A549 (cell line): ENCODE measurements around the gene BMPER. TPM values are rescaled to one million over a fixed set of nuclear protein-coding genes. Genes with fewer than 3 reads are reported as not detected.

Experiments
- ATAC-seq, 2 experiments: fragments of 200-7000 bp in 1 of 2; fragments of >200 bp in 1 of 2; cut with Nextera tagmentation in 1 of 2; cut with Tn5 transposase in 1 of 2; 3 replicates each; pipeline versions ENCODE4 v1.8.0 to v1.9.1; 2018 to 2020; ENCODE audit warnings: mild to moderate bottlenecking in 1 of 2, moderate library complexity in 1 of 2
- CTCF ChIA-PET: fragments of 300-600 bp; sonication (Branson Sonifier 250); formaldehyde crosslinking; extraction: SDS; loops from one replicate; lab custom pipeline; 2021; ENCODE audit warnings: antibody characterized with exemption, inconsistent platforms; lab: Yijun Ruan, JAX
- POLR2A ChIA-PET: fragments of 350-600 bp; formaldehyde crosslinking; extraction: SDS; loops from one replicate; lab custom pipeline; 2021; ENCODE audit warnings: antibody characterized with exemption, inconsistent platforms; lab: Yijun Ruan, JAX
- DNase-seq, 2 experiments: peaks; one replicate each; pipeline versions ENCODE4 v3.0.0 to v3.0.0-alpha.2; 2011 to 2016; ENCODE audit warnings: low read depth in 1 of 2, low spot score in 1 of 2
- FAIRE-seq: peaks from 2 replicates; lab custom pipeline; 2011; peaks lifted over from hg19 to GRCh38; lab: Jason Lieb, UNC
- H3K27ac ChIP-seq, 2 experiments: fragments of >200 bp; sonication (Bioruptor Twin); formaldehyde crosslinking; 3 replicates each; pipeline ENCODE4 v1.5.1; 2016 to 2017
- H3K4me1 ChIP-seq: fragments of >200 bp; sonication (Bioruptor Twin); formaldehyde crosslinking; 3 replicates; pipeline ENCODE4 v1.6.1; 2016
- H3K4me2 ChIP-seq: fragments of >200 bp; sonication (Bioruptor Twin); formaldehyde crosslinking; 3 replicates; pipeline ENCODE4 v1.6.1; 2016
- H3K4me3 ChIP-seq: fragments of >200 bp; sonication (Bioruptor Twin); formaldehyde crosslinking; 3 replicates; pipeline ENCODE4 v1.5.1; 2016
- H3K9me3 ChIP-seq: fragments of >200 bp; sonication (Bioruptor Twin); formaldehyde crosslinking; 3 replicates; pipeline ENCODE4 v1.6.1; 2016
- BHLHE40 ChIP-seq: IDR thresholded peaks from 2 replicates; pipeline ENCODE4 v1.6.1; 2012; ENCODE audit warnings: low read depth, low read length, inconsistent platforms
- CBX8 ChIP-seq: fragments of 200-600 bp; sonication (generic); IDR thresholded peaks from 2 replicates; pipeline ENCODE4 v1.6.1; 2016
- CHD2 ChIP-seq: fragments of 150-350 bp; IDR thresholded peaks from 2 replicates; pipeline ENCODE4 v1.6.1; 2014; ENCODE audit warnings: low read length; ENCODE audit not compliant: partially characterized antibody
- EHMT2 ChIP-seq: fragments of 200-600 bp; sonication (generic); IDR thresholded peaks from 2 replicates; pipeline ENCODE4 v1.6.1; 2016; ENCODE audit warnings: antibody characterized with exemption, low read depth, mild to moderate bottlenecking, moderate library complexity
- ELK1 ChIP-seq: fragments of 150-350 bp; IDR thresholded peaks from 2 replicates; pipeline ENCODE4 v1.6.1; 2014; ENCODE audit warnings: low read depth, mild to moderate bottlenecking, low read length
- EP300 ChIP-seq, 2 experiments: fragments of >200 bp; sonication (Bioruptor Twin); formaldehyde crosslinking; IDR thresholded peaks; 2 replicates in 1 of 2; 3 replicates in 1 of 2; pipeline ENCODE4 v1.6.1; 2016 to 2017
- ESRRA ChIP-seq: fragments of 150-350 bp; IDR thresholded peaks from 2 replicates; pipeline ENCODE4 v1.6.1; 2014; ENCODE audit warnings: mild to moderate bottlenecking, low read length, borderline replicate concordance
- FOSB ChIP-seq: fragments of 250-450 bp; sonication (Bioruptor Pico); IDR thresholded peaks from 2 replicates; pipeline ENCODE4 v1.5.0; 2020; ENCODE audit warnings: mild to moderate bottlenecking, moderate library complexity
- GATA3 ChIP-seq: IDR thresholded peaks from 2 replicates; pipeline ENCODE4 v1.6.1; 2012; ENCODE audit warnings: borderline replicate concordance
- HEYL ChIP-seq: fragments of 250-450 bp; sonication (Bioruptor Pico); IDR thresholded peaks from 2 replicates; pipeline ENCODE4 v1.8.0; 2021; ENCODE audit warnings: mild to moderate bottlenecking, moderate library complexity
- HOXA7 ChIP-seq: fragments of 250-450 bp; sonication (Bioruptor Pico); IDR thresholded peaks from 2 replicates; pipeline ENCODE4 v1.5.0; 2020; ENCODE audit warnings: mild to moderate bottlenecking, moderate library complexity
- HOXB5 ChIP-seq: fragments of 250-450 bp; sonication (Bioruptor Pico); IDR thresholded peaks from 2 replicates; pipeline ENCODE4 v1.5.0; 2020; ENCODE audit warnings: mild to moderate bottlenecking, moderate library complexity
- KDM5A ChIP-seq: fragments of 200-600 bp; sonication (generic); IDR thresholded peaks from 2 replicates; pipeline ENCODE4 v1.6.1; 2016; ENCODE audit warnings: antibody characterized with exemption, mild to moderate bottlenecking
- MAZ ChIP-seq: fragments of 150-350 bp; IDR thresholded peaks from 2 replicates; pipeline ENCODE4 v1.6.1; 2014; ENCODE audit warnings: antibody characterized with exemption, low read depth, low read length, borderline replicate concordance
- MYC ChIP-seq: IDR thresholded peaks from 2 replicates; pipeline ENCODE4 v1.6.1; 2012; ENCODE audit warnings: mild to moderate bottlenecking, inconsistent platforms, low read length, improper control_type of control experiment, borderline replicate concordance
- NFE2L2 ChIP-seq: fragments of 150-350 bp; conservative IDR thresholded peaks from 2 replicates; pipeline ENCODE4 v1.6.1; 2014; ENCODE audit warnings: low read length
- POLR2A ChIP-seq: IDR thresholded peaks from 2 replicates; pipeline ENCODE4 v1.6.1; 2012; ENCODE audit warnings: mild to moderate bottlenecking, low read length
- RARB ChIP-seq: fragments of 250-450 bp; sonication (Bioruptor Pico); IDR thresholded peaks from 2 replicates; pipeline ENCODE4 v1.8.0; 2021; ENCODE audit warnings: mild to moderate bottlenecking, moderate library complexity
- RCOR1 ChIP-seq: fragments of 150-350 bp; IDR thresholded peaks from 2 replicates; pipeline ENCODE4 v1.6.1; 2014; ENCODE audit warnings: antibody characterized with exemption, low read length, low read depth
- SMC3 ChIP-seq: fragments of >200 bp; sonication (Bioruptor Twin); formaldehyde crosslinking; IDR thresholded peaks from 3 replicates; pipeline ENCODE4 v1.6.1; 2018; ENCODE audit warnings: inconsistent platforms
- TFCP2L1 ChIP-seq: fragments of 250-450 bp; sonication (Bioruptor Pico); IDR thresholded peaks from 2 replicates; pipeline ENCODE4 v1.5.0; 2021; ENCODE audit warnings: mild to moderate bottlenecking
- TP53 ChIP-seq: fragments of 250-450 bp; sonication (Bioruptor Pico); IDR thresholded peaks from 2 replicates; pipeline ENCODE4 v1.5.0; 2021; ENCODE audit warnings: mild to moderate bottlenecking, moderate library complexity
- ZC3H11A ChIP-seq: fragments of 450-650 bp; IDR thresholded peaks from 2 replicates; pipeline ENCODE4 v1.6.1; 2014; ENCODE audit warnings: antibody characterized with exemption, mild to moderate bottlenecking
- WGBS: methylation state at CpG from one replicate; pipeline ENCODE4 v1.1.6; 2017; ENCODE audit errors: missing lambda C conversion rate; 5-methylcytosine and 5-hydroxymethylcytosine counted together
- polyA plus RNA-seq, 4 experiments: library from polyadenylated mRNA; depleted of rRNA in 3 of 4; stranded (reverse); fragments of >200 nt; fragmentation: RNase III in 1 of 4; extraction: RNeasy Plus Mini Kit Qiagen cat#74134 plus additional on column Dnase treatment in 1 of 4; gene quantifications; 2 replicates in 3 of 4; 3 replicates in 1 of 4; pipeline ENCODE4 v1.2.3, GENCODE V29; 2011 to 2017
- TF ChIP-seq, protein P1 (sequence below): IDR thresholded peaks from 2 replicates; pipeline ENCODE4 v1.6.1; 2012
- TF ChIP-seq, protein P2 (sequence below): fragments of >200 bp; sonication (Bioruptor Twin); formaldehyde crosslinking; IDR thresholded peaks from 3 replicates; pipeline ENCODE4 v1.5.1; 2016
- TF ChIP-seq, protein P3 (sequence below): fragments of 250-450 bp; sonication (Bioruptor Pico); IDR thresholded peaks from 2 replicates; pipeline ENCODE4 v1.5.0; 2020; ENCODE audit warnings: low read depth, mild to moderate bottlenecking, moderate library complexity

Gene BMPER
- polyA plus RNA-seq, 2 of the 4 experiments (the other 2 are of a cell fraction), result 5.0 to 5.8 TPM

- TF ChIP-seq ELK1, result no peak
- no peak for TF ChIP-seq POLR2A
- TF ChIP-seq, protein P1, sequence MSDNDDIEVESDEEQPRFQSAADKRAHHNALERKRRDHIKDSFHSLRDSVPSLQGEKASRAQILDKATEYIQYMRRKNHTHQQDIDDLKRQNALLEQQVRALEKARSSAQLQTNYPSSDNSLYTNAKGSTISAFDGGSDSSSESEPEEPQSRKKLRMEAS, result no peak
- TF ChIP-seq NFE2L2, result no peak
- no peak for TF ChIP-seq CBX8
- no peak for TF ChIP-seq MAZ
- no peak for TF ChIP-seq RARB (CRISPR knock-in tag)
- no peak for TF ChIP-seq TP53
- no peak for TF ChIP-seq BHLHE40
- TF ChIP-seq TFCP2L1 (CRISPR knock-in tag), result no peak
- TF ChIP-seq EP300 (IDR thresholded peaks at IDR 0.05), result no peak
- TF ChIP-seq KDM5A, result no peak
- TF ChIP-seq CHD2, result no peak
- CTCF ChIA-PET, result interaction anchor here (0.7 to 2.2 kb wide), 7 partner anchors 9 to 115 kb away, joined by 3 to 9 read pairs (median 4); partner anchors contain the start of gene BMPER
- ATAC-seq (peak in 1 of 2 experiments; percentile 47; a peak in 1 of 6 replicates), DNase-seq (peak in 1 of 2 experiments; percentile 4), FAIRE-seq (no peak)
- POLR2A ChIA-PET, result no interaction called here
- WGBS, result 65% methylated on average over 5 of the region's 5 CpGs
- H3K4me1 ChIP-seq, result 0 out of 3 replicates have a peak, but pooled peaks cover 4% of the 10 kb centered on the region
- H3K4me2 ChIP-seq, result no peak overlapping the region
- peak overlapping the region in 1 of 2 experiments; percentile 15; a peak in 3 of 6 replicates for H3K27ac ChIP-seq
- no peaks in the 10 kb centered on the region for H3K9me3 ChIP-seq
- no peak overlapping the region for H3K4me3 ChIP-seq
These were observed 68.1 kb downstream of the BMPER start for GRCh38 chr7:33973231-33974015.

- POLR2A ChIA-PET, result interaction anchor here (1.5 kb wide), 1 partner anchor 85 kb away, joined by 6 read pairs; no protein-coding TSS in a partner anchor
- ATAC-seq, result peak; percentile 44 to 60; a peak in 5 of 6 replicates
- WGBS, result 42% methylated on average over 6 of the region's 6 CpGs
- H3K4me3 ChIP-seq, result no peak overlapping the region
- H3K4me2 ChIP-seq, result peak overlapping the region; percentile 65
- CTCF ChIA-PET, result interaction anchor here (0.6 to 5.0 kb wide), 8 partner anchors 23 to 179 kb away, joined by 3 to 32 read pairs (median 4); no protein-coding TSS in a partner anchor
- no peak for DNase-seq
- no peaks in the 10 kb centered on the region for H3K9me3 ChIP-seq
- TF ChIP-seq HOXA7 (CRISPR knock-in tag) (no peak), KDM5A (no peak), EHMT2 (no peak), SMC3 (no peak), EP300 (IDR thresholded peaks at IDR 0.05) (no peak), RCOR1 (no peak), ZC3H11A (no peak), RARB (CRISPR knock-in tag) (no peak), HOXB5 (CRISPR knock-in tag) (no peak), HEYL (CRISPR knock-in tag) (no peak), MYC (no peak), FOSB (CRISPR knock-in tag) (no peak), GATA3 (no peak), ESRRA (no peak)
- TF ChIP-seq, protein P2, sequence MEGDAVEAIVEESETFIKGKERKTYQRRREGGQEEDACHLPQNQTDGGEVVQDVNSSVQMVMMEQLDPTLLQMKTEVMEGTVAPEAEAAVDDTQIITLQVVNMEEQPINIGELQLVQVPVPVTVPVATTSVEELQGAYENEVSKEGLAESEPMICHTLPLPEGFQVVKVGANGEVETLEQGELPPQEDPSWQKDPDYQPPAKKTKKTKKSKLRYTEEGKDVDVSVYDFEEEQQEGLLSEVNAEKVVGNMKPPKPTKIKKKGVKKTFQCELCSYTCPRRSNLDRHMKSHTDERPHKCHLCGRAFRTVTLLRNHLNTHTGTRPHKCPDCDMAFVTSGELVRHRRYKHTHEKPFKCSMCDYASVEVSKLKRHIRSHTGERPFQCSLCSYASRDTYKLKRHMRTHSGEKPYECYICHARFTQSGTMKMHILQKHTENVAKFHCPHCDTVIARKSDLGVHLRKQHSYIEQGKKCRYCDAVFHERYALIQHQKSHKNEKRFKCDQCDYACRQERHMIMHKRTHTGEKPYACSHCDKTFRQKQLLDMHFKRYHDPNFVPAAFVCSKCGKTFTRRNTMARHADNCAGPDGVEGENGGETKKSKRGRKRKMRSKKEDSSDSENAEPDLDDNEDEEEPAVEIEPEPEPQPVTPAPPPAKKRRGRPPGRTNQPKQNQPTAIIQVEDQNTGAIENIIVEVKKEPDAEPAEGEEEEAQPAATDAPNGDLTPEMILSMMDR, result no peak
- TF ChIP-seq, protein P3, sequence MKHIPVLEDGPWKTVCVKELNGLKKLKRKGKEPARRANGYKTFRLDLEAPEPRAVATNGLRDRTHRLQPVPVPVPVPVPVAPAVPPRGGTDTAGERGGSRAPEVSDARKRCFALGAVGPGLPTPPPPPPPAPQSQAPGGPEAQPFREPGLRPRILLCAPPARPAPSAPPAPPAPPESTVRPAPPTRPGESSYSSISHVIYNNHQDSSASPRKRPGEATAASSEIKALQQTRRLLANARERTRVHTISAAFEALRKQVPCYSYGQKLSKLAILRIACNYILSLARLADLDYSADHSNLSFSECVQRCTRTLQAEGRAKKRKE (CRISPR knock-in tag), result no peak
- TF ChIP-seq, all 56 proteins: peak for 0
- no peak for FAIRE-seq
- peak overlapping the region; percentile 92 to 94 for H3K27ac ChIP-seq
- peaks cover 43% of the 10 kb centered on the region for H3K4me1 ChIP-seq
These were observed 74.0 kb downstream of the BMPER start for GRCh38 chr7:33979300-33979806.
